B cell (primary cell): ENCODE data around the gene KLHL2. TPM values are rescaled to one million over a fixed set of nuclear protein-coding genes. Genes with fewer than 3 reads are reported as not detected.

Experiments used
- ATAC-seq: fragments of 200-7000 bp; cut with Tn5 transposase; one replicate; pipeline ENCODE4 v1.10.0; 2021; ENCODE audit warnings: low read depth, mild to moderate bottlenecking, moderate number of reproducible peaks, moderate library complexity
- CTCF ChIA-PET: fragments of 350-600 bp; sonication (Branson Sonifier 250); formaldehyde crosslinking; loops from one replicate; lab custom pipeline; 2021; ENCODE audit warnings: antibody characterized with exemption, inconsistent platforms; lab: Charles Lee
- POLR2A ChIA-PET: fragments of 350-600 bp; sonication (Branson Sonifier 250); formaldehyde crosslinking; loops from one replicate; lab custom pipeline; 2021; ENCODE audit warnings: antibody characterized with exemption; lab: Charles Lee
- DNase-seq: peaks from one replicate; pipeline ENCODE4 v3.0.0; 2013
- H2AFZ ChIP-seq: 2 replicates; pipeline ENCODE4 v1.6.1; 2012; ENCODE audit warnings: mild to moderate bottlenecking, low read depth, low read length; ENCODE audit not compliant: insufficient read depth, poor library complexity, severe bottlenecking
- H3K27ac ChIP-seq, 2 donors: 1 replicate in 1 of 2; 2 replicates in 1 of 2; pipeline ENCODE4 v1.5.1; 2012 to 2013; ENCODE audit warnings: low read length in 2 of 2, mild to moderate bottlenecking in 2 of 2, moderate library complexity in 1 of 2
- H3K27me3 ChIP-seq, 4 experiments: fragments of 200-600 bp in 1 of 4; sonication (generic) in 1 of 4; replicated peaks in 1 of 4; 1 replicate in 2 of 4; 2 replicates in 2 of 4; pipeline versions ENCODE4 v1.6.1 to v1.7.0; 2013 to 2016; ENCODE audit warnings: low read length in 3 of 4, mild to moderate bottlenecking in 2 of 4, mixed read lengths in 1 of 4, moderate library complexity in 1 of 4; ENCODE audit not compliant: insufficient read depth in 4 of 4, control insufficient read depth in 3 of 4; ENCODE audit errors: control extremely low read depth in 1 of 4
- H3K36me3 ChIP-seq, 2 experiments: replicated peaks in 1 of 2; 1 replicate in 1 of 2; 2 replicates in 1 of 2; pipeline versions ENCODE4 v1.6.1 to v1.7.1; 2013; ENCODE audit warnings: low read length in 1 of 2; ENCODE audit not compliant: insufficient read depth in 2 of 2, control insufficient read depth in 1 of 2; ENCODE audit errors: control extremely low read depth in 1 of 2, extremely low read depth in 1 of 2
- H3K4me1 ChIP-seq, 2 donors: fragments of 200-600 bp in 1 of 2; sonication (generic) in 1 of 2; 1 replicate in 1 of 2; 2 replicates in 1 of 2; pipeline versions ENCODE4 v1.5.1 to v1.6.1; 2013 to 2017; ENCODE audit warnings: low read length in 2 of 2; ENCODE audit not compliant: control insufficient read depth in 2 of 2, insufficient read depth in 2 of 2
- H3K4me2 ChIP-seq: replicated peaks from 2 replicates; pipeline ENCODE3; 2012; ENCODE audit warnings: mild to moderate bottlenecking, low read depth, low read length; ENCODE audit not compliant: poor library complexity, severe bottlenecking
- H3K4me3 ChIP-seq, 5 experiments: fragments of 200-600 bp in 1 of 5; sonication (generic) in 1 of 5; 1 replicate in 3 of 5; 2 replicates in 2 of 5; pipeline versions ENCODE4 v1.5.1 to v1.7.0; 2011 to 2016; ENCODE audit warnings: low read length in 4 of 5, mild to moderate bottlenecking in 4 of 5, low read depth in 2 of 5, control low read depth in 1 of 5, moderate library complexity in 1 of 5; ENCODE audit not compliant: insufficient read depth in 1 of 5; ENCODE audit errors: control extremely low read depth in 1 of 5, extremely low read depth in 1 of 5
- H3K79me2 ChIP-seq: fragments of 200-600 bp; sonication (generic); one replicate; pipeline ENCODE4 v1.6.0; 2016; ENCODE audit warnings: low read length; ENCODE audit not compliant: control insufficient read depth, insufficient read depth
- H3K9ac ChIP-seq: fragments of 200-600 bp; sonication (generic); 2 replicates; pipeline ENCODE4 v1.6.1; 2017; ENCODE audit warnings: mild to moderate bottlenecking, low read length, moderate library complexity
- H3K9me3 ChIP-seq, 3 donors: one replicate each; pipeline versions ENCODE4 v1.6.1 to v1.7.1; 2013; ENCODE audit warnings: low read length in 2 of 3; ENCODE audit not compliant: control insufficient read depth in 2 of 3, insufficient read depth in 1 of 3; ENCODE audit errors: control extremely low read depth in 1 of 3
- H4K20me1 ChIP-seq: 2 replicates; pipeline ENCODE4 v1.6.0; 2012; ENCODE audit warnings: mild to moderate bottlenecking, low read length; ENCODE audit not compliant: insufficient read depth, control insufficient read depth, poor library complexity, severe bottlenecking
- H3K27ac Mint-ChIP-seq: one replicate; pipeline ENCODE4 v1.8.0; 2021; ENCODE audit warnings: mixed read lengths
- H3K27me3 Mint-ChIP-seq: one replicate; pipeline ENCODE4 v1.8.0; 2021; ENCODE audit warnings: mixed read lengths
- H3K4me1 Mint-ChIP-seq: one replicate; pipeline ENCODE4 v1.8.0; 2021; ENCODE audit warnings: mixed read lengths
- H3K4me3 Mint-ChIP-seq: one replicate; pipeline ENCODE4 v1.8.0; 2021; ENCODE audit warnings: mixed read lengths
- H3K9me3 Mint-ChIP-seq: one replicate; pipeline ENCODE4 v1.8.0; 2022; ENCODE audit warnings: mixed read lengths; ENCODE audit not compliant: insufficient read depth
- EZH2 ChIP-seq: IDR thresholded peaks from 2 replicates; pipeline ENCODE4 v1.6.1; 2012; ENCODE audit warnings: borderline replicate concordance, low read depth, mild to moderate bottlenecking, moderate library complexity, low read length; ENCODE audit not compliant: insufficient read depth, poor library complexity, severe bottlenecking
- WGBS: methylation state at CpG from one replicate; pipeline ENCODE4 v1.1.5; 2013; ENCODE audit warnings: missing lambda C conversion rate; ENCODE audit not compliant: insufficient coverage; 5-methylcytosine and 5-hydroxymethylcytosine counted together
- intact Hi-C: fragments of 100-400 bp; cut with micrococcal nuclease; formaldehyde crosslinking; loops from one replicate; pipeline ENCODE4 v1.10.0; 2022
- polyA plus RNA-seq: library from polyadenylated mRNA; depleted of rRNA; stranded (reverse); fragments of >200 nt; gene quantifications from 2 replicates; pipeline ENCODE4 v1.2.3, GENCODE V29; 2012
- total RNA-seq, 2 donors: library from RNA; stranded (reverse); fragments of 120-200 nt in 1 of 2; gene quantifications; 1 replicate in 1 of 2; 2 replicates in 1 of 2; pipeline versions ENCODE4 v1.2.3 to v1.2.4, GENCODE V29; 2013 to 2022
- TF ChIP-seq, protein P1 (sequence below): fragments of 200-600 bp; IDR thresholded peaks from one replicate; pipeline ENCODE4 v1.8.0; 2022; ENCODE audit warnings: antibody characterized with exemption, mild to moderate bottlenecking

Gene KLHL2
- total and polyA plus RNA-seq, 2 donors (not counting 1 experiment from before 2014, with no cell fraction given): 7.8 to 77.5 TPM

DNA sequence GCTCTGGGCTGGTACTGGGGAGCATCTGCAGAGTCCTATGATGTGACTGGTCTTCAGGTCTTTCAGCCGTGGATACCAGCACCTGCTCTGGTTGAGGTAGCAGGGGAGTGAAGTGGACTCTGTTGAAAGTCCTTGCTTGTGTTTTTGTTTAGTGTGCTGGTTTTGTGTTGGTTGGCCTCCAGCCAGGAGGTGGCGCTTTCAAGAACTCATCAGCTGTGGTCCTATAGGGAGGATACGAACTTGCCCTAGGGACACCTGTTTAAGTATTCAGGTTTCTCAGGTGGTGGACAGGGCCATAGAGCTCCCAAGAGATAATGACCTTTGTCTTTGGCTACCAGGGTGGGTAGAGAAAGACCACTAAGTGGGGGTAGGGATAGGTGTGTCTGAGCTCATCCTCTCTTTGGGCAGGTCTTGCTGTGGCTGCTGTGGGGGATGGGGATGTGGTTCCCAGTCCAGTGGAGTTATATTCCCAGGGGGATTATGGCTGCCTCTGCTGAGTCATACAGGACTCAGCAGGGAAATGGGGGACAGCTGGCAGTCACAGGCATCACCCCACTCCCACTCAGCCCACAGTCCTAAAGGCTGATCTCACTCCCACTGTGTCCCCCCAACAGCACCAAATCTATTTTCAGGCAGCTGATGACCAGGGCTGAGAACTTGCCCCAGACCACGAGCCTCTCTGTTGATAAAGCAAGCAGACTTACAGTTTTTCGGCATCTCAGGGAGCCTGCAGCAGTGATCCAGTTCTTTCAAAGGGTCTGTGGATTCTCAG, 144.2 kb downstream of the KLHL2 start:
- TF ChIP-seq, protein P1, sequence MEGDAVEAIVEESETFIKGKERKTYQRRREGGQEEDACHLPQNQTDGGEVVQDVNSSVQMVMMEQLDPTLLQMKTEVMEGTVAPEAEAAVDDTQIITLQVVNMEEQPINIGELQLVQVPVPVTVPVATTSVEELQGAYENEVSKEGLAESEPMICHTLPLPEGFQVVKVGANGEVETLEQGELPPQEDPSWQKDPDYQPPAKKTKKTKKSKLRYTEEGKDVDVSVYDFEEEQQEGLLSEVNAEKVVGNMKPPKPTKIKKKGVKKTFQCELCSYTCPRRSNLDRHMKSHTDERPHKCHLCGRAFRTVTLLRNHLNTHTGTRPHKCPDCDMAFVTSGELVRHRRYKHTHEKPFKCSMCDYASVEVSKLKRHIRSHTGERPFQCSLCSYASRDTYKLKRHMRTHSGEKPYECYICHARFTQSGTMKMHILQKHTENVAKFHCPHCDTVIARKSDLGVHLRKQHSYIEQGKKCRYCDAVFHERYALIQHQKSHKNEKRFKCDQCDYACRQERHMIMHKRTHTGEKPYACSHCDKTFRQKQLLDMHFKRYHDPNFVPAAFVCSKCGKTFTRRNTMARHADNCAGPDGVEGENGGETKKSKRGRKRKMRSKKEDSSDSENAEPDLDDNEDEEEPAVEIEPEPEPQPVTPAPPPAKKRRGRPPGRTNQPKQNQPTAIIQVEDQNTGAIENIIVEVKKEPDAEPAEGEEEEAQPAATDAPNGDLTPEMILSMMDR: no peak
- no peak for TF ChIP-seq EZH2
- Mint-ChIP-seq H3K4me3 (no peak overlapping the region), H3K27me3 (peaks cover 31% of the 10 kb centered on the region), H3K4me1 (peaks cover 1% of the 10 kb centered on the region), H3K9me3 (no peaks in the 10 kb centered on the region), H3K27ac (no peak overlapping the region)
- no peak overlapping the region for H3K4me2 ChIP-seq
- H3K4me1 ChIP-seq: no peaks in the 10 kb centered on the region
- H3K9ac ChIP-seq: no peak overlapping the region
- no peaks in the 10 kb centered on the region for H3K36me3 ChIP-seq
- POLR2A ChIA-PET: no interaction called here
- 87% methylated on average over 5 of the region's 5 CpGs for WGBS
- H4K20me1 ChIP-seq: no peaks in the 10 kb centered on the region
- ATAC-seq: no peak
- H2AFZ ChIP-seq: no peak overlapping the region
- no peaks in the 10 kb centered on the region for H3K79me2 ChIP-seq
- CTCF ChIA-PET: interaction anchor here (2.3 kb wide), 1 partner anchor 220 kb away, joined by 5 read pairs; no protein-coding TSS in a partner anchor
- no peak overlapping the region for H3K4me3 ChIP-seq
- no peaks in the 10 kb centered on the region for H3K9me3 ChIP-seq
- H3K27me3 ChIP-seq: peaks cover 0 to 8% (median 0%) of the 10 kb centered on the region in 4 experiments
- H3K27ac ChIP-seq: no peak overlapping the region
- DNase-seq: no peak
- intact Hi-C loops: no loop called here

DNA sequence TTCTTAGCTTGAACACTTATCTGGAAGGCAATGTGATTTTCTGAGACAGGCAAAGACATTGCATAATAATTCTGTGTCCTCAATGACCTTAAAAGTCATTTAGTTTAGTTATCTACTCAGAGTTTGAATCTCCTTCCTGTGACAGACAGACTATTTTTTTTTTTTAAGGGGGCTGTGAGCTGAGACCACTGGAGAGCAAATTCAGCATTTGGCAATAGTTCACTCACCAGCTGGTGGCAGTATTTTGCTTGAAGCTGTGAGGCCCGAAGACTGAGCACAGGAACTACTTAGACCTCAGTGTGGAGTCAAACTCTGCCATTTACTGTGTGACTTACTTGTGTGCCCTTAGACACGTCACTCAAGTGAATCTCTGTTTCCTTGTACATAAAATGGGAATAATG, 148.5 kb downstream of the KLHL2 start:
- intact Hi-C loops: loop anchor here (2.0 kb wide), 1 partner anchor 109 kb away; no protein-coding TSS in a partner anchor
- H3K36me3 ChIP-seq: no peaks in the 10 kb centered on the region
- H3K4me2 ChIP-seq: no peak overlapping the region
- H3K9ac ChIP-seq: no peak overlapping the region
- no peaks in the 10 kb centered on the region for H3K4me1 ChIP-seq
- H3K27ac Mint-ChIP-seq: no peak overlapping the region
- peak; percentile 21 for ATAC-seq
- peaks cover 1% of the 10 kb centered on the region for H3K4me1 Mint-ChIP-seq
- no peak for TF ChIP-seq EZH2
- TF ChIP-seq, protein P1: no peak
- H3K27me3 Mint-ChIP-seq: peaks cover 49% of the 10 kb centered on the region
- peaks cover 0 to 8% (median 7%) of the 10 kb centered on the region in 4 experiments for H3K27me3 ChIP-seq
- ChIA-PET POLR2A (interaction anchor here (0.5 to 0.6 kb wide), 2 partner anchors 13 to 104 kb away, joined by 6 to 9 read pairs; no protein-coding TSS in a partner anchor), CTCF (interaction anchor here (1.0 to 1.1 kb wide), 2 partner anchors 106 to 186 kb away, joined by 3 to 6 read pairs; no protein-coding TSS in a partner anchor)
- no peak overlapping the region for H2AFZ ChIP-seq
- no peaks in the 10 kb centered on the region for H4K20me1 ChIP-seq
- H3K79me2 ChIP-seq: no peaks in the 10 kb centered on the region
- no peak overlapping the region for H3K4me3 Mint-ChIP-seq
- H3K27ac ChIP-seq: no peak overlapping the region
- H3K9me3 Mint-ChIP-seq: no peaks in the 10 kb centered on the region
- H3K4me3 ChIP-seq: no peak overlapping the region
- H3K9me3 ChIP-seq: no peaks in the 10 kb centered on the region
- DNase-seq: peak; percentile 23
- 0% methylated on average over 1 of the region's 2 CpGs for WGBS
